Esophagus muscularis mucosa (tissue), 4 donors: Measurements from ENCODE around the gene CDADC1. TPM values are rescaled to one million over a fixed set of nuclear protein-coding genes. Genes with fewer than 3 reads are reported as not detected.

Experiments
- DNase-seq: peaks from one replicate; pipeline ENCODE4 v3.0.0-alpha.2; 2017; ENCODE audit errors: extremely low spot score
- H3K27ac ChIP-seq, 4 donors: fragments of 200-600 bp; sonication (generic); replicated peaks in 1 of 4; 1 replicate in 3 of 4; 2 replicates in 1 of 4; pipeline ENCODE4 v1.5.1; 2016 to 2019; ENCODE audit warnings: mild to moderate bottlenecking in 1 of 4
- H3K27me3 ChIP-seq, 4 donors: fragments of 200-600 bp; sonication (generic); one replicate each; pipeline versions ENCODE4 v1.5.1 to v1.6.0; 2016 to 2019
- H3K36me3 ChIP-seq, 4 donors: fragments of 200-600 bp; sonication (generic); one replicate each; pipeline ENCODE4 v1.5.1; 2016 to 2019
- H3K4me1 ChIP-seq, 4 donors: fragments of 200-600 bp; sonication (generic); one replicate each; pipeline ENCODE4 v1.5.1; 2016 to 2019
- H3K4me3 ChIP-seq, 4 donors: fragments of 200-600 bp; sonication (generic); 1 replicate in 2 of 4; 2 replicates in 2 of 4; pipeline ENCODE4 v1.5.1; 2016 to 2019; ENCODE audit warnings: mild to moderate bottlenecking in 4 of 4, moderate library complexity in 1 of 4
- H3K9me3 ChIP-seq, 4 donors: fragments of 200-600 bp; sonication (generic); 1 replicate in 3 of 4; 2 replicates in 1 of 4; pipeline ENCODE4 v1.5.1; 2016 to 2019
- CTCF ChIP-seq, 3 experiments: fragments of 200-600 bp in 2 of 3; fragments of 450-650 bp in 1 of 3; sonication (generic) in 2 of 3; IDR thresholded peaks; one replicate each; pipeline ENCODE4 v1.5.1; 2017 to 2019; ENCODE audit warnings: antibody characterized with exemption in 3 of 3, mild to moderate bottlenecking in 2 of 3, moderate library complexity in 1 of 3
- EP300 ChIP-seq: sonication (generic); formaldehyde crosslinking; IDR thresholded peaks from one replicate; pipeline ENCODE4 v1.6.1; 2017; ENCODE audit warnings: antibody characterized with exemption
- POLR2A ChIP-seq: fragments of 450-650 bp; IDR thresholded peaks from one replicate; pipeline ENCODE4 v1.6.1; 2017; ENCODE audit warnings: antibody characterized with exemption, moderate library complexity, mild to moderate bottlenecking, low read depth
- POLR2AphosphoS5 ChIP-seq, 2 donors: sonication (generic); formaldehyde crosslinking; IDR thresholded peaks; one replicate each; pipeline ENCODE4 v1.6.1; 2017; ENCODE audit warnings: antibody characterized with exemption in 2 of 2
- WGBS: methylation state at CpG from one replicate; pipeline ENCODE4 v1.1.5; 2018; 5-methylcytosine and 5-hydroxymethylcytosine counted together
- intact Hi-C: fragments of 100-400 bp; cut with DNase I; formaldehyde crosslinking; loops from one replicate; pipeline ENCODE4 v1.15.1; 2023
- total RNA-seq, 4 donors: library from RNA; depleted of rRNA; stranded (reverse); fragments of >200 nt; gene quantifications; one replicate each; pipeline versions ENCODE4 v1.1.0 to v1.2.1, GENCODE V29; 2016

The CDADC1 gene
- total RNA-seq, 4 donors from 2014 or later: 6.2 to 7.5 (median 6.5) TPM

GRCh38 chr13:49241296-49241695 is 6.4 kb upstream of the CDADC1 start:
- 80% methylated on average over 7 of the region's 7 CpGs for WGBS
- intact Hi-C loops: loop anchor here (10.0 kb wide), 1 partner anchor 266 kb away; the partner anchor contains the start of gene FNDC3A
- no peaks in the 10 kb centered on the region for H3K9me3 ChIP-seq

DNA sequence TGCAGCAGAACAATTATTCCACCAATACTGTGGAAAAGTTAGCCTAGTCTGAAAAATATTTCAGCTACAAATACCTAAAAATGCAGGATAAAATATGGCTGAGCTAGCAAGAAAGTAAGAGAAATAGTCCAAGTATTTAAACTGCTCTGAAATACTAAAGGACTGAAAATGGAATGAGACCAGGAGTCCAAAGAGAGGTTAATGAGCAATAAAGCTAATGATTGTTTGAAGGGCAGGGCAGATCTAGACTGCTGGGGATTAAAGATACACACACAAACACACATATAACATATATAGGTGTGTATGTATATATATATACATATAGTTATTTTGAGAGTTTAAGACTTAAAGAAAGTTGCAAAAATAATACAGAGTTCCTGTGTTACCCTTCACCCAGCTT is 2.6 kb upstream of the CDADC1 start:
- H3K27ac ChIP-seq: no peak overlapping the region
- no peak for DNase-seq
- H3K36me3 ChIP-seq: peaks cover 0 to 5% (median 0%) of the 10 kb centered on the region in 4 donors
- intact Hi-C loops: loop anchor here (10.0 kb wide), 1 partner anchor 270 kb away; the partner anchor contains the start of gene FNDC3A
- no peak overlapping the region for H3K4me3 ChIP-seq
- no peaks in the 10 kb centered on the region for H3K9me3 ChIP-seq
- H3K4me1 ChIP-seq: peaks cover 18 to 26% (median 25%) of the 10 kb centered on the region in 4 donors
- no peaks in the 10 kb centered on the region for H3K27me3 ChIP-seq
- no peak for TF ChIP-seq POLR2A
- no peak for TF ChIP-seq POLR2AphosphoS5 (IDR thresholded peaks at IDR 0.05)
- TF ChIP-seq CTCF (IDR thresholded peaks at IDR 0.05): no peak
- no peak for TF ChIP-seq EP300

More at GRCh38 chr13:49241296-49241695, 6.4 kb upstream of the CDADC1 start:
- Histone ChIP-seq H3K4me1 (no peaks in the 10 kb centered on the region), H3K27ac (no peak overlapping the region), H3K36me3 (no peaks in the 10 kb centered on the region), H3K4me3 (no peak overlapping the region), H3K27me3 (no peaks in the 10 kb centered on the region)
- TF ChIP-seq EP300: no peak
- TF ChIP-seq CTCF (IDR thresholded peaks at IDR 0.05): no peak
- TF ChIP-seq POLR2A: no peak
- TF ChIP-seq POLR2AphosphoS5 (IDR thresholded peaks at IDR 0.05): no peak
- DNase-seq: no peak

GRCh38 chr13:49246850-49247642 is 679 bp upstream of the CDADC1 start:
- no peaks in the 10 kb centered on the region for H3K9me3 ChIP-seq
- H3K36me3 ChIP-seq: peaks cover 0 to 5% (median 0%) of the 10 kb centered on the region in 4 donors
- no peak for TF ChIP-seq EP300
- TF ChIP-seq POLR2AphosphoS5 (IDR thresholded peaks at IDR 0.05): no peak
- TF ChIP-seq POLR2A: no peak
- no peak for TF ChIP-seq CTCF (IDR thresholded peaks at IDR 0.05)
- H3K27ac ChIP-seq: peak overlapping the region; percentile 90 to 94 (median 91)
- peak overlapping the region; percentile 75 to 81 (median 79) for H3K4me3 ChIP-seq
- H3K27me3 ChIP-seq: no peaks in the 10 kb centered on the region
- intact Hi-C loops: loop anchor here (10.0 kb wide), 1 partner anchor 272 kb away; the partner anchor contains the start of gene FNDC3A
- WGBS: 25% methylated on average over 4 of the region's 4 CpGs
- peaks cover 18 to 38% (median 33%) of the 10 kb centered on the region in 4 donors for H3K4me1 ChIP-seq
- no peak for DNase-seq

- intact Hi-C loops: loop anchor here (10.0 kb wide), 1 partner anchor 274 kb away; the partner anchor contains the start of gene FNDC3A
- Histone ChIP-seq H3K27ac (peak overlapping the region; percentile 90 to 94 (median 91)), H3K27me3 (no peaks in the 10 kb centered on the region), H3K36me3 (peaks cover 0 to 5% (median 1%) of the 10 kb centered on the region in 4 donors), H3K9me3 (no peaks in the 10 kb centered on the region), H3K4me3 (peak overlapping the region; percentile 75 to 81 (median 79)), H3K4me1 (peaks cover 18 to 42% (median 34%) of the 10 kb centered on the region in 4 donors)
- 9% methylated on average over 6 of the region's 6 CpGs for WGBS
- no peak for DNase-seq
- TF ChIP-seq EP300 (no peak), POLR2AphosphoS5 (IDR thresholded peaks at IDR 0.05) (no peak), CTCF (IDR thresholded peaks at IDR 0.05) (no peak), POLR2A (no peak)
Measured at GRCh38 chr13:49248622-49249002, 887 bp downstream of the CDADC1 start.
